GM12874 (cell line): Measurements from ENCODE around the gene CD247.

ENCODE experiments used
- TF ChIP-seq, protein P1 (sequence below): IDR thresholded peaks from 2 replicates; pipeline ENCODE4 v1.5.1; 2011; ENCODE audit warnings: low read depth, mild to moderate bottlenecking, control low read depth, low read length, moderate library complexity; ENCODE audit not compliant: insufficient read depth

The CD247 gene

DNA sequence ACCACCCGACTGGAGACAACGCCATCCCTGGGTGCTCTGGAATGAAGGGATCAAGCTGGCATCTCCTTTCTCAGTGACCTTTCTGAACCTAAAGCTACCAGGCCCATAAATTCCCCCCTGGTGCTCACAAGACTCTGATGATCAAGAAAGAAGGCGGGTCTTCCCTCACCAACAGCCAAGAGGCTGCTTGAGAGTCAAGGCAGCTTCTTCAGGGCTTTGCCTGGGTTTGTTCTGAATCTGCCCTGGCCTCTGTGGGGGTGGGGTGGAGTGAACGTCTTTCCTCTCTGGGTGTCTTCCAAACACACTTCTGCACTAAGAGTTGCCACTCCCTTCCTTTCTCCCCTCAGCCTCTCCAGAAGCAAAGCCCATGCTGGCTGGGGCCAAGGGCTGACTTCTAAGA lies 36.1 kb downstream of the CD247 start:
- TF ChIP-seq, protein P1, sequence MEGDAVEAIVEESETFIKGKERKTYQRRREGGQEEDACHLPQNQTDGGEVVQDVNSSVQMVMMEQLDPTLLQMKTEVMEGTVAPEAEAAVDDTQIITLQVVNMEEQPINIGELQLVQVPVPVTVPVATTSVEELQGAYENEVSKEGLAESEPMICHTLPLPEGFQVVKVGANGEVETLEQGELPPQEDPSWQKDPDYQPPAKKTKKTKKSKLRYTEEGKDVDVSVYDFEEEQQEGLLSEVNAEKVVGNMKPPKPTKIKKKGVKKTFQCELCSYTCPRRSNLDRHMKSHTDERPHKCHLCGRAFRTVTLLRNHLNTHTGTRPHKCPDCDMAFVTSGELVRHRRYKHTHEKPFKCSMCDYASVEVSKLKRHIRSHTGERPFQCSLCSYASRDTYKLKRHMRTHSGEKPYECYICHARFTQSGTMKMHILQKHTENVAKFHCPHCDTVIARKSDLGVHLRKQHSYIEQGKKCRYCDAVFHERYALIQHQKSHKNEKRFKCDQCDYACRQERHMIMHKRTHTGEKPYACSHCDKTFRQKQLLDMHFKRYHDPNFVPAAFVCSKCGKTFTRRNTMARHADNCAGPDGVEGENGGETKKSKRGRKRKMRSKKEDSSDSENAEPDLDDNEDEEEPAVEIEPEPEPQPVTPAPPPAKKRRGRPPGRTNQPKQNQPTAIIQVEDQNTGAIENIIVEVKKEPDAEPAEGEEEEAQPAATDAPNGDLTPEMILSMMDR, result no peak

DNA sequence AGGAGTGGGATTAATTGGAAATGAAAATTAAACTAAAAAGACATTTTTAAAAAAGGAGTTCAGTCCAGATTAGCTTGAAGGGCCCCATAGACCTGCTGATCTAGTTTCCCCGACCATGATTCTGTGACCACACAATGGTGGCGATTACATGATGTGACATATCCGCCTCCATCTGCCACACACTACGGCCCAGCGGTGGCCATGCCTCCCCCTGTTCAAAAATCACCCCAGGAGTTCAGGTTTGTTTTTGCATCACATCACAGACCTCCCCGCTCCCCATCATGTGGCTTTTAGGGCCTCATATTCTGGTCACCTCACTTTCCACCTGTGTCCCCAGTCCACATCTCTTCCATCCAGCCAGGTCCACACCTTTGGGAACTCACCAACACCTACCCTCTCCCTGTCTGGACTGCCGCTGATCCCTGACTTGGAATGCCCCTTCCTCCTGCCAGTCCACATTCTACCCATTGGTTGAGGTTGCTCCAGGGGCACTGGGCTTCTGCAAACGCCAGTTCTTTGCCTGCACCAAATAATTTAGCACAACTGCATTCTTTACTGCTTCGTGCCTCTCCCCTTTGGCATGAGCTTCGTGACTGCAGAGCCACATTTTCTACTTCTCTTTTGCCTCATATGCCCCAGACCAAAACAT lies 38.9 kb downstream of the CD247 start:
- TF ChIP-seq, protein P1, result no peak

DNA sequence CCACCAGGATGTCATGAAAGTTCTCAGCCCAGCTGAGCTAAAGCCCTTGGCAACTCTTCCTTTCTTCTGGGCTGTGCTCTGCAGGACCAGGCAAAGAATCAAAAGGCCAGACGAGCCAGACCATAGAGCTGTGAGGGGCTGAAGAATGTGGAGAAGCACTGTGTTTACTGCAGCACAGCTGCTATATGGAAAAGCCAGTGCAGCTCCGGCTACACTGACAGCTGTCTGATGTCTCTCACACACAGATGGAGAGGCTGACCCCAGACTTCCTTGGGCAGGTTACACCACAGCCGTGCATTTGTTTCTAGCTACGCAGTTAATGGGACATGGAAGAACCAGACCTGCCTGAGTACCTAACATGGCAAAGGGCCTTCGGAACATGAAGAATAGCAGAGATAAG lies 40.3 kb downstream of the CD247 start:
- TF ChIP-seq, protein P1, result no peak

DNA sequence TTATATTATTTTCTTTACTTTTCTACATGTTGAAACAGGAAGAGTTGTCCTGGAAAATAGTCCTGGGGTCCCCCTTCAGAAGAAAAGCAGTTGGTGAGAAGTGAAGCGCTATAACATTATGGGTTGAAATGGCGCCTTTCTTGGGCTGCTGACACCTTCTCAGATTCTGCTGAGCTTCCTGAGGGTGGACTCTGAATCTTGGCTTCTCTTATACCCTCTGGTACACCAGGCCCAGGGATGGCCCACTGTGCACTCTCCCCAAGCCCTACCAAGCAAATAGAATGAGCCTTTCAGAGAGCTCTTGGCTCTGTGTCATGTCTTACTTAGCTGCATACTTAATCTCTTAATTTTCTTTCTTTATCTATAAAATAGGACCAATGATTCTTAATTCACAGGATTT lies 42.3 kb downstream of the CD247 start:
- TF ChIP-seq, protein P1, result no peak

DNA sequence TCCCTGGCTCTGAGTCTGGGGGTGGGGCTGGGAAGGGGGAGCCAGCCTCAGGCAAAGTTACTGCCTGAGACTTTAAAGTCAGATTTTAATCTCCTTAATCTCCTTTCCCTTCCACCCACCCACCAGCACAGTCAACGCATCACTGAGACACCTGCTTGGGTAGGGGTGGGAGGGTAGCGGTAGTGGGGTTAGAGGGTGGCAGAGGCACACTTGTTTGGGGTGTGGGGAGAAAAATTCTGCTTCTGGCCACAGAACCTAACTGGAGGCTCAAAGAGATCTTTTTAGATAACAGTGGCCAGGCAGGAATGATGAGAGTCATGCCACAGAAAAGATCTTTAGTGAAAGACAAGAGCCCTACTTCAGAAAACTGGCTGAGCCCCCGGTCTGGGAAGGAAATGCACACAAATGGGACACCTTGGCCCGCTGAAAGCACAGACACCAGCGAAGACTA lies 44.1 kb downstream of the CD247 start:
- TF ChIP-seq, protein P1, result no peak

DNA sequence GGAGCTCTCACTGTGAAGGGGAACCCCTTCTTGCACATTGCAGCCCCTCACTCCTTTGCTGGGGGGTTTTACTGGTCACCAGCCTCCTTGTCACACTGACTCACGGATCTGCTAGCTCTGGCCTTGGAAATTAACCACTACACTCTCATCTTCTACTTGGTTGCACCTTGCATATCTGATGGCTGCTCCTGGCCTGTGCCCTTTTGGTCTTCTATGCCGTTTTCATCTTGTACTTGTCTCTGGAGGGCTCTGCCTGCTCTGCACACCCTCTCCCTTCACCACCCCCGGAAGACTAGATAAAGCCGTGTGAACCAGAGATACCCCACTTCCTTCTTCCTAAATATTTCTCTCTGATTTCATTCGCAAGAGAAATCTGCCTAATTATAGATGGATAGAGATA lies 44.6 kb downstream of the CD247 start:
- TF ChIP-seq, protein P1, result no peak

DNA sequence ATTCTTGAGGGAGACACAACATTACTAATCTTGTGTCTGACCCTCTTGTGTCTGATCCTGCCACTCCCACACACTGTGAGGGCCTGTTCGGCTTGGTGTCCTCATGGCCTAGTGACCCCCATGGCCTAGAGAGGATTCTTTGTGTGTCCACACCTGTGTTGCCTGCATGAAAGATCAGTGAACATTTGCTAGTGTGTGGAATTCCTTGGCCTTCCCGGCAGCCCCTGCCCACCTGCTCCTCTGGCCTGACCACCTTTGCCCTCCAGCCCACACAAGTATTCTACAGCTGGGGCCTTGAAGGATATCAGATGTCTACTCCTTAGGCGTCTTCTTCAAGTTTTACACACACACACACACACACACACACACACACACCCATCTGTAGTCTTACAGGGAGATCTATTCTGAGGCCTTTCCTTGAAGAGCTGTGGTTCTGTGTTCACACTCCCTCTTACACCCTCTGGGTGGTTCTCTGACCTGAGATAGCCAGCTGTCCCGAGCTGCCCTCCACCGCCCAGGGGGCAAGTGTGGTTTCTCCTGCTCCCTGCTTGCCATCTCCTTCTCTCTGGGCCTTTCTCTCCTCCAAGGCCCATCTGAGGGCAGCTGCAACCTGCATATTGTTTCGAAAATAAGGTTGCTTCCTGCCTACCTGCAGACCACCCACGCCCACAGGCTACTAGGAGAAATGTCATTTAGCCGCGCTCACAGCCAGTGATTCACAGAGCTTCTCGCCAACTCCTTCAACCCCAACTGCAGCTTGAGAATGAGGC lies 45.4 kb downstream of the CD247 start:
- TF ChIP-seq, protein P1, result no peak
